ENCODE measurements around the gene GALNTL6. TPM values are rescaled to one million over a fixed set of nuclear protein-coding genes. Genes with fewer than 3 reads are reported as not detected.
A peak's percentile ranks its signal among the peaks of the same experiment; 100 is the strongest.

Gene GALNTL6
- total RNA-seq, 1 experiment from 2014 or later, result not detected

DNA sequence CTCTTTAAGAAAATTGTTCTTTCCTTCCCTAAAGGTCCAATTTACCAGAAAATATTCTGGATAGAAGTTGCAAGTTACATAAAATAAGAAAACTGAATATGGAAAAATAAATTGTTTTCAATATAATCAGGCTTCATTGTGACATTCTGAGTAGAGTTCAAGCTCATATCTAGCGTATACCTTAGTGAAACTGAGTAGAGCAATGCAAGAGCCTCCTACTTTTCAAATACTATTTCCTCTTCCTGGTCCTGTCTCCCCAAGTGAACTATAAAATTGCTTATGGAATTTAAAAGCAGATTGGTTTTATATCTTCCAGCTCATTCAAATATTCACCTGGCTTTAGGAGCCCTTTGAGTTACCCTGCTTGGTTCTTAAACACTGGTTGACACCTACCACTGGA is 1166.1 kb downstream of the GALNTL6 start:
- DNase-seq (ENCODE audit: unreplicated experiment), result no peak
- TF ChIP-seq CTCF (IDR thresholded peaks at IDR 0.05; ENCODE audit: unreplicated experiment), result no peak
- Mint-ChIP-seq H3K36me3 (ENCODE audit: insufficient read depth, unreplicated experiment) (no peaks in the 10 kb centered on the region), H3K4me1 (ENCODE audit: insufficient read depth, unreplicated experiment) (peaks cover 24% of the 10 kb centered on the region), H3K27ac (ENCODE audit: low read depth, unreplicated experiment) (no peak overlapping the region), H3K4me3 (ENCODE audit: unreplicated experiment) (no peak overlapping the region), H3K27me3 (ENCODE audit: insufficient read depth, unreplicated experiment) (no peaks in the 10 kb centered on the region), H3K9me3 (ENCODE audit: unreplicated experiment) (no peaks in the 10 kb centered on the region)
- BruUV-seq (replicated peaks), result no TSS peak
- ChIA-PET CTCF (interaction anchor here (0.7 kb wide), 1 partner anchor 11 kb away, joined by 3 read pairs; no protein-coding TSS in a partner anchor), POLR2A (interaction anchor here (1.9 kb wide), 1 partner anchor 17 kb away, joined by 5 read pairs; no protein-coding TSS in a partner anchor)
- intact Hi-C loops (cut with micrococcal nuclease), result no loop called here

DNA sequence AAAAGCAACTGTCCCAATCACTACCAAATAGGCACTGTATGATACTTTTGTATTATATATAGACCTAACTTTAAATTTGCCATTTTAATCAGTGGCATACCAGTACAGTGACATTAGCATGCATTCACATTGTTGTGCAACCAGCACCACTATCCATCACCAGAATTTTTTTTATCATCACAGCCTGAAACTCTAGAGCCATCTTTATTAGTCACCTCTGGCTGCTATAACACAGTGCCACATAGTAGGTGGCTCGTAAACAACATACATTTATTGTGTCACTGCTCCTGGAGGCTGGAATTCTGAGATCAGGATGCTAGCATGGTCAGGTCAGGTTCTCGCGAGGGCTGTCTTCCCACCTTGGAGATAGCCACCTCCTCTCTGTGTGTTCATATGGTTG is 1167.0 kb downstream of the GALNTL6 start:
- H3K9me3 Mint-ChIP-seq (ENCODE audit: unreplicated experiment), result no peaks in the 10 kb centered on the region
- no TSS peak for BruUV-seq (replicated peaks)
- no peak for DNase-seq (ENCODE audit: unreplicated experiment)
- POLR2A ChIA-PET, result no interaction called here
- intact Hi-C loops (cut with micrococcal nuclease), result no loop called here
- H3K4me3 Mint-ChIP-seq (ENCODE audit: unreplicated experiment), result no peak overlapping the region
- TF ChIP-seq CTCF (IDR thresholded peaks at IDR 0.05; ENCODE audit: unreplicated experiment), result no peak
- peaks cover 24% of the 10 kb centered on the region for H3K4me1 Mint-ChIP-seq (ENCODE audit: insufficient read depth, unreplicated experiment)
- no peaks in the 10 kb centered on the region for H3K27me3 Mint-ChIP-seq (ENCODE audit: insufficient read depth, unreplicated experiment)
- no peak overlapping the region for H3K27ac Mint-ChIP-seq (ENCODE audit: low read depth, unreplicated experiment)
- CTCF ChIA-PET, result no interaction called here
- H3K36me3 Mint-ChIP-seq (ENCODE audit: insufficient read depth, unreplicated experiment), result no peaks in the 10 kb centered on the region

DNA sequence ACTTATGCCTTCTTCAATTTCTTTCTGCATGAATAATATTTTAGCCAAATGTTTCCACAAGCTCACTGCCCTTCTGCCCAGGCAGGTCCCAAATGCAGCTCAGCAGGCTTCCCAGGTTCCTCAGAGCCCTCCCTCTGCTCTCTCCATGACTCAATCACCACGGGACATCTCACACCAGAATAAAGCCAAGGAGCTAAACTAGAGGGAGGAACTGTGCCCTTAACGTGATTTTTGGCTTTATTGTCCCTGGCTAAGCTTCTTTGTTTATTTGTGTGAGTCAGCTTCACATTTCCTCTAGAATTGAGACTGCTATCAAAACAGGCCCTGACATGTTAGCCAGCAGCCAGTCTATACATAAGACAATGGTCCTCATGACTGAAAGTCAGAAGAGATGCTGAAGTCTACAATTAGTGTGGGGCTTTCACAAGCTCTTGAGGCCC is 1169.0 kb downstream of the GALNTL6 start:
- intact Hi-C loops (cut with micrococcal nuclease), result no loop called here
- no peaks in the 10 kb centered on the region for H3K36me3 Mint-ChIP-seq (ENCODE audit: insufficient read depth, unreplicated experiment)
- H3K27ac Mint-ChIP-seq (ENCODE audit: low read depth, unreplicated experiment), result peak overlapping the region; percentile 76
- no peak for TF ChIP-seq CTCF (IDR thresholded peaks at IDR 0.05; ENCODE audit: unreplicated experiment)
- no TSS peak for BruUV-seq (replicated peaks)
- H3K9me3 Mint-ChIP-seq (ENCODE audit: unreplicated experiment), result no peaks in the 10 kb centered on the region
- ChIA-PET POLR2A (interaction anchor here (0.7 to 1.7 kb wide), 11 partner anchors 9 to 387 kb away, joined by 3 to 19 read pairs (median 6); partner anchors contain the start of gene GALNT7), CTCF (interaction anchor here (0.6 to 1.4 kb wide), 3 partner anchors 14 to 1591 kb away, joined by 3 to 5 read pairs (median 5); no protein-coding TSS in a partner anchor)
- H3K4me3 Mint-ChIP-seq (ENCODE audit: unreplicated experiment), result peak overlapping the region; percentile 12
- peaks cover 22% of the 10 kb centered on the region for H3K4me1 Mint-ChIP-seq (ENCODE audit: insufficient read depth, unreplicated experiment)
- peak; percentile 97 for DNase-seq (ENCODE audit: unreplicated experiment)
- H3K27me3 Mint-ChIP-seq (ENCODE audit: insufficient read depth, unreplicated experiment), result no peaks in the 10 kb centered on the region

DNA sequence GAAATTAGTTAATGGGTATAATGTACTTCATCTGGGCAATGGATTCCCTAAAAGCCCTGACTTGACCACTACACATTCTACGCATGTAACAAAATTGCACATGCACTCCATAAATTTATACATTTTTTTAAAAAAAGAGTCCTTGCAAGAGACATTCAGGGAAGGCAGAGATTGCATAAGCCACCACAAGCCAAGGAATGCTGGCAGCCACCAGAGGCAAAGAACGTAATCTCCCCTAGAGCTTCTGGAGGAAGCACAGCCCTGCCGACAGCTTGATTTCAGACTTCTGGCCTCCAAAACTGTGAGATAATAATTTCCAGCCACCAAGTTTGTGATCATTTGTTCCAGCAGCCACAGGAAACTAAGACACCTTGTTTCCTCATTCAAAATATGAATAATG is 1169.8 kb downstream of the GALNTL6 start:
- no peaks in the 10 kb centered on the region for H3K36me3 Mint-ChIP-seq (ENCODE audit: insufficient read depth, unreplicated experiment)
- peaks cover 18% of the 10 kb centered on the region for H3K4me1 Mint-ChIP-seq (ENCODE audit: insufficient read depth, unreplicated experiment)
- H3K4me3 Mint-ChIP-seq (ENCODE audit: unreplicated experiment), result no peak overlapping the region
- peaks cover 6% of the 10 kb centered on the region for H3K9me3 Mint-ChIP-seq (ENCODE audit: unreplicated experiment)
- no peak for TF ChIP-seq CTCF (IDR thresholded peaks at IDR 0.05; ENCODE audit: unreplicated experiment)
- peak; percentile 38 for DNase-seq (ENCODE audit: unreplicated experiment)
- no peaks in the 10 kb centered on the region for H3K27me3 Mint-ChIP-seq (ENCODE audit: insufficient read depth, unreplicated experiment)
- H3K27ac Mint-ChIP-seq (ENCODE audit: low read depth, unreplicated experiment), result peak overlapping the region; percentile 76
- POLR2A ChIA-PET, result interaction anchor here (1.2 to 1.7 kb wide), 4 partner anchors 8 to 350 kb away, joined by 5 to 12 read pairs (median 8); no protein-coding TSS in a partner anchor
- CTCF ChIA-PET, result no interaction called here
- intact Hi-C loops (cut with micrococcal nuclease), result no loop called here
- no TSS peak for BruUV-seq (replicated peaks)
